GM21390 (cell line): ENCODE data around the gene PJA2.
"Not testable (repeated sequence)": the region's sequence is repeated elsewhere in the genome, so short reads cannot be mapped to it uniquely, and the experiment has no call there.

Experiments used
- ATAC-seq: cut with Tn5 transposase; IDR thresholded peaks from one replicate; pipeline ENCODE4 v1.9.1; 2021; ENCODE audit not compliant: unreplicated experiment

The PJA2 gene, protein sequence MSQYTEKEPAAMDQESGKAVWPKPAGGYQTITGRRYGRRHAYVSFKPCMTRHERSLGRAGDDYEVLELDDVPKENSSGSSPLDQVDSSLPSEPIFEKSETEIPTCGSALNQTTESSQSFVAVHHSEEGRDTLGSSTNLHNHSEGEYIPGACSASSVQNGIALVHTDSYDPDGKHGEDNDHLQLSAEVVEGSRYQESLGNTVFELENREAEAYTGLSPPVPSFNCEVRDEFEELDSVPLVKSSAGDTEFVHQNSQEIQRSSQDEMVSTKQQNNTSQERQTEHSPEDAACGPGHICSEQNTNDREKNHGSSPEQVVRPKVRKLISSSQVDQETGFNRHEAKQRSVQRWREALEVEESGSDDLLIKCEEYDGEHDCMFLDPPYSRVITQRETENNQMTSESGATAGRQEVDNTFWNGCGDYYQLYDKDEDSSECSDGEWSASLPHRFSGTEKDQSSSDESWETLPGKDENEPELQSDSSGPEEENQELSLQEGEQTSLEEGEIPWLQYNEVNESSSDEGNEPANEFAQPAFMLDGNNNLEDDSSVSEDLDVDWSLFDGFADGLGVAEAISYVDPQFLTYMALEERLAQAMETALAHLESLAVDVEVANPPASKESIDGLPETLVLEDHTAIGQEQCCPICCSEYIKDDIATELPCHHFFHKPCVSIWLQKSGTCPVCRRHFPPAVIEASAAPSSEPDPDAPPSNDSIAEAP

DNA sequence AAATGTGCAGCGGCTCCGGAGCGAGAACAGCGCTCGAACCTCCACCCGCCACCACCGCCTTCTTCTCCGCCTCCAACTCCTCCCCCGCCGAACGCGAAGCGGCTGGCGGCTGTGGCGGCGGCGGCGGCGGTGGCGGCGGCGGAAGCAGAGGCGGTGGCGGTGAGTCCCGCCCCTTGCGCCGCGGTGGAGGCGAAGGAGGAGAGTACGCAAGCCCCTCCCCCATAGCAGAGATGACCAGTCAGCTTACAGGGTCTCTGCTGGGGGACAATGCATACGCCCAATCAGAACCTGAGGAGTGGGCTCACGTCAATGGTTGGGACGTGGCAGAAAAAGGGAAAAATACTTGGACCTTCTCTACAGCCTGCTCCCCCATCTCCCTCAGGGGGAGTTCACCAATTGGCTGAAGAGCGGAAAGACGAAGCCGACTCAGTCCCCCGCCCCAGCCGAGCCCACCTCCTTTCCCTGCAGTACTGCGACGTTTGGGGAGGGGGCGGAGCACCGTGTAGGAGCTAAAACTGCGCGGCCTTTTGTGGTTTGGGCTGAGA, at the start of gene PJA2:
Gene PJA2, minus strand, starts transcription at position 131 of the 545 bp plus-strand sequence. CDS start 26,541 bp downstream, outside the sequence.
- peak; percentile 76 for ATAC-seq

DNA sequence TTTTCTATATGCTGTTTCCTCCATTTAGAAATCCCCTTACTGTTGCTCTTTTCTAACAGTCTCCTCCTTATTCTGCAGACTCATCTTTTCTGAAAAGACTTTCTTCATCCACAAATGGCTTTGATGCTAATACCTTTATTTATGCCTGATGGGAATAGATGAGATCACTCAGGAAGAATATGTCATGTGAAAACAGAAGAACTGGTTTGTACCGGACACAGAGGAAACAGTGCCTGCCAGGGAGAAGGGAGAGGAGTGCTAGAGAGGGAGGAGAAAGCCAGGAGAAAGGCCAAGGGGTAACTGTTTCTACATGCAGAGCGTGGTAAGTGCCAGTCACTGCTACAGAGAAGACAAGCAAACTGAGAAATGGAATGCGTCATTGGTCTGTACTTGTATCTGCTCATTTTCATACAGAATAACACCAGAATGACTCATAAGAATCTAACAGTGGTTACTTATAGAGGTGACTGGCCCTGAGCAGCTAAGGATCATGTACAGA, 45.9 kb upstream of the PJA2 start:
- peak; percentile 100 for ATAC-seq

DNA sequence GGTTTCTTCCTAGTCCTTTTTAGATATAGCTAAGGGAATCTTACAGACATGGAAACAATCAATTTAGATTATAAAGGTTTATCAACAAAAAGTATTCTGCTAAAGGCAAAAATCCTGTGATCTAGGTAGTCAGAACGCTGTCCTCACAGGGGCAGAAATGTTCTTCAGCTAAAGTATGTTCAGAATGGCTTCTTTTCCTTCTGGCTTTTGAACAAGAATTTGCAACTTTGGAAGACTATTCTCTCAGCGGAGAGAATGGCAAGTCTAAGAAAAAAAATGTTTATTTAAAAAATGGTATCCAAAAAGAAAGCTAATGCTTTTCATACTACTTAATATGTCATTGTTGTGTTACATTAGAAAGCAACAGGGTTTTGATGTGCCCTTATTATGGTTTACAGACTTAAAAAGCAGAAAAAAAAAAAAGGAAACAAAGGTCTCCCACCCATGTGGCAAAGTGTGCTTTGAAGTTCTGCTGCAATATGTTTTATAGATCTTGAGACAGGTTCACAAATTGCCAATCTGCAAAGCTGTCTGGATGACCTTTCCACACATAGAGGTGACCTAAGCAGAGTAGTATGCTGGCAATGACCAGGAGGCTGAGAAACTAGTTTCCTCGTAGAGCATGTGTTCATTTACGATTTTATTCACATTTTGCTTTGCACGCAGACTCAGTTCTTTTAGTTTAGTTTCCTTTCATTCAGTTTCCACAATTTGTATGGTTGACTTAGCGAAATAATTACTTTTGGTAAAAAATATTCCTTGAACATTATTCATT, 45.1 kb upstream of the PJA2 start:
- ATAC-seq, result no peak

DNA sequence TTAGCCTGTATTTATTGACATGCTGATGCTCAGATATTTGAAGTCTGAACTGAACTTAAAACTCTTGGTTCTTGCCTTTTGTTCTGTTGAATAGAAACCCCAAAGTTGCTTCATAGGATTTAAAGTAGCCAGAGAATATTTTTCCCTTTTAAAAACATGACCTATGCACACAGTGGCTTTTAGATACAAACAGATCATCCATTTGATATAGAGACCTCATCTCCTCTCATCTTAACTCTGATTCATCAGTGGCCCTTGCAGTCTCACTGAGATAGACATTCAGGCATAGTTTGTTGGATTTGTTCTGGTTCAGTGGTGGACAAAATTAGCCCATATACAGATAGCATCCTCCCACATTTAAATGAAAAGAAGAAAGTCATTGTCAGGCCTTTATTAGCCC, 43.5 kb upstream of the PJA2 start:
- ATAC-seq, result no peak

DNA sequence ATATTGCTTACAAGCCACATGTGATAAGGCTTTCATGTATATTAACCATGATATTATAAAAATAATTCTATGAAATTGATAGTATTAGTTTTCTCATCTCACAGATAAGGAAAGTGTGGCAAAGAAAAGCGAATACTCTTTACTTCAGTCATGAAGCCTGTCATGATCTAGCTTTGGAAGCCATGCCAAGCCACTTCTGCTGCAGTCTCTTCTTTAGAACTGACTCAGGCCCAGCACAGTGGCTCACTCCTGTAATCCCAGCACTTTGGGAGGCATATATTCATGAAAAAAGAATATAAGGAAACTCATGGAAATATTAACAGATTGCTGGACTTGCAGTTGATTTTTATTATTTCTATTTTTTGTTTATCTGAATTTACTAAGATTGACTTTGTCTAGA, 42.9 kb upstream of the PJA2 start:
- no peak for ATAC-seq

DNA sequence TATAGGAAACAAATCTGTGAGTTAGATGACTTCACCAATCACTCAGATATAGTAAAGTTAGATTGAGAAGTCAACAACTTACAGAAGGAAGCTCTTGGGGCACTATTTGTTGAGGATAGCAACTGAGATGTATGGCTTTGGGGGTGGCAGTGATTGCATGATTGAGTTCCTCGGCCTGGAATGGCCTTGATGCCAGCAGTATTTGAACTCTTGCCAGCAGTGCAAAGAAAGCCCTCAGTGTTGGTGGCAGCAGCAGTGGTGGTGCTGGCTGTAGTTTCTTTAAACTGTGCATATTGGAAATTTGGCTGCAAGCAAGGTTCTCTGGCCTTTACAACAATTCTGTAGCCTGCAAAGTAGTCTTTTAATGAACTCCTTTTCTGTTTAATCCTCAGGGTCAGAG, 41.4 kb upstream of the PJA2 start:
- no peak for ATAC-seq

DNA sequence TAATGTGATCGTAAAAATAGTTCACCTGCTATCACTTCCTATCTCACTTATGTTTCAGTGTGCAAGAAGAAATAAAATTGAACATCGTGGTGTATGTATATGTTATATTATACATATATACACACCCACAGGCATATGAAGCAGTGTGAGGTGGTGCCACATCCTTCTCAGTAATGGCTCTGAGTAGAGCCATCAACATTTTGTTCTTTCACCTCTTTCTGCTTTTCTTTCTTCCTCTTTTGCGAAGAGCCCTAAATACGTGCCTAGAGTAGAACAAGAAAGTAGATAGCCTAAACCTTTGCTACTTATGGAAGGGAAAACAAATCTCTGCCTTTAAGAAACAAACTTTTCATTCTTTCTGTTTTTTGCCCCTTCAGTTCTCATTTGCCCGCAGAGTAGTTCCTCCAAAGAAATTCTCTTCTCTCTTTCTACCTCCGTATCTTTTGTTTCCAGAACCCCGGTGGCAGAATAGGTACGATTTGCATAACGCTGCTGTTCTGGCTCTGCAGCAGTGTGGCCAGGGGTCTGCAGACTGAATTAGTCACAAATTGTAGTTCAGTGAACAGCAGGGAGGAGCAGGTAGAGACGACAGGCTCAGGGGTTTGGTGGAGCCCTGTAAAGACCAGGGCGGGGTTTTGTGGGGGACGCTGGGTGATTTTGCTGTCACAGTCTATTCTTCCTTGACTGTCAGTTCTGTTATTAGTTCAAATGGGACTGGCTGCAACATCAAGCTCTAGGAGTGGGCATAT, 40.5 kb upstream of the PJA2 start:
- ATAC-seq, result no peak

DNA sequence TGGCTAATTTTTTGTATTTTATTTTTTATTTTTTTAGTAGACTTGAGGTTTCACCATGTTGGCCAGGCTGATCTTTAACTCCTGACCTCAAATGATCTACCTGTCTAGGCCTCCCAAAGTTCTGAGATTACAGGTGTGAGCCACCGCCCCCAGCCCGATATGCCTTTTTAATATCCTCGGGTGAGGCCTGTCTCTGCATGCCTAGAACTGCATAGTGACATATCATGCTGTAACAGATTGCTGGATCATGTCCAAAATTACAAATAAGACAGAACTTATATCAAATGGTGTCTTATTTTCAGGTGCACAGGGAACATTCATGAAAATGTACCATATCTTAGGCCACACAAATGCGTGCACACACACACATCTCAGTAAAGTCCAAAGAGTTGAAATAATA, 39.1 kb upstream of the PJA2 start:
- ATAC-seq, result no peak

DNA sequence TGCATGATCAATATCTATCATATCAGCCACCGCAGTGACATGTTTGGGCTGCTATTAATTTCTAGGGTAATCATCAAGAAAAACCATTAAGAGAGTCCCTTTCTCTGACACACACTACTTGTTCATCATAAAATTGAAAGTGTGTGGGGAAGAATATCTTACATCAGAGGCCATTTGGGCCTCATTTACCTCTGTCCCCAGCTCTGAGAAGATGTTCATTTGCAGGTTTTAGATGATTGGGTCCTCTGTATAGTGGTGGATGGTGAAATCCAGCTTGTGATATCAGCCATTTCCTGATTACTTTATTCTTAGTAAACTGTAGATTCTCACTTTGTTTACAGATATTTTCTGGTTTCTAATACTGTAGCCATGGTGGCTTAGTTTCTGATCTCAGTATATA, 29.8 kb upstream of the PJA2 start:
- ATAC-seq, result no peak

DNA sequence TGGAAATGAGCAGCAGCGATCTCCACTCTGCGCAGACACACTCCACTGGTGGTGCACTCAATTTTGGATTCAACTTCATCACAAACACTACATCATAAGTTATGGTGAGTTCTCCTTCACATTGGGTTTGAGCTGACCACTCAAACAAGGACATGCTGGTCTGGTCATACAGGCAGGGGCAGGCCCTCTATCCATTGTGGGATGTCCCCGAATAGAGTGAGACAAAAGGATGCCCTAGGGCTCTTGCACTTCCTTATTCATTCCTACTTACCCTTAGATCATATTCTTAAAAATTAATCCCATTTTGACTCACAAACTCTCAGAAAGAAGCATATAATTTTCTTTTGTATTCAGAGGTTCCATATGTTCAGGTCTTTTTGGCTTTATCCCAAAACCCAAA, 16.3 kb upstream of the PJA2 start:
- no peak for ATAC-seq

DNA sequence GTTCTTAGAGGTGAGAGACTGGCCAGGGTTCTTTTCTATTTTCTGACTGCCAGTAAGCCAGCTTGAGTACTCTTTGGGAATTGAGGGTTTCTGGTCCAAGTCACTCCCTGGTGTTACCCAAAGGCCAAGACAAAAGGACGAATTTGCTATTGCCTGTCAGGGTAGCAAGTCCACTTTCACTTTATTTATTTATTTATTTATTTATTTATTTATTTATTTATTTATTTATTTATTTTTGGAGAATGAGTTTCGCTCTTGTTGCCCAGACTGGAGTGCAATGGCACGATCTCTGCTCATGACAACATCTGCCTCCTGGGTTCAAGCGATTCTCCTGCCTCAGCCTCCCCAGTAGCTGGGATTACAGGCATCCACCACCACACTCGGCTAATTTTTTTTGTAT, 15.7 kb upstream of the PJA2 start:
- ATAC-seq, result not testable (repeated sequence)

DNA sequence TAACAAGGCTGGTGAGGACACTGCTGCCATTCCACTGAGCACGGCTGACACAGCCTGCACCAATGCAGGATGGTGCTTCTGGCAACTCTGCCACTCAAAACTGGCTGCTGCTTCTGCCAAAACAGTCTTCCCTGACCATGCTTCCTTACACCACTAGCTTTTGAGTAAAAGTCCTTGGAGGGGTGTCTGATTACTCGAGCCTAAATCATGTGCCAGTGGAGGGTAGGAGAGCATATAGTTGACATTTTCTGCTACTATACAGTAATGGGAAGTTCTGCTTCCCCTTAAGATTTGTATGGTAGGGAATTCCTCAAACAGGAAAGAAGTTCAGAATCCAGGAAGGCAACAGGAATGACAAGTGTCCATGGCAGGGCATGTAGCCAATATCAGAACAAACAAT, 12.2 kb upstream of the PJA2 start:
- ATAC-seq, result no peak

DNA sequence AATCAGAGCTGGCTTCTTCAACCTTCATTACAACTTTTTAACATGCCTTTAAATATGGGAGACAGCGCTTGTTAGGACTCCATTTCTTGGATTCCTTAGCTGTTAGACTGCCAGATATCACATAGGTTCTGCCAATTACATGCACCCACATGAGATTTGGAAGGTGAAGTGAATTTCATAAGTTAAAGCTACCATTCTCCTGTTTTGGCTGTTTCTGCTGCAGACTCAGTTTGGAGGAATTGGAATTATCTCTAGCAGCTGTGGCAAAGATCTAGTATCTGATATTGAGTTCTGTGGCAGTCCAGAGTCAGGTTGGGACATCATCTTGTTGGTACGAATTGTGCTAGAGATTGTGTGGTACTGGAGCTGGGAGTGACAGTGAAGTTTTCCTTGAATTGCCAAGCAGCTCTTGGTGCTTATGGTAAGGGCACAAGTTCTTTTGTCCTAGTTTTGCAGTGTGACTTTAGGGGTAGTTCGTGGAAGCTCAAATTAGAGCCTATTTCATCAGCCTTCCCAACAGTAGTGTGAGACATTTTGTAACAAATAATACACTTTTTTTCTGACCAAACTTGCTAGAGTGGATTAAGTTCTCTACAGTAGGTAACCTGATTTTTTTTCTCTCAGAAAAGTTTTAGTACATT, 9.1 kb upstream of the PJA2 start:
- no peak for ATAC-seq

DNA sequence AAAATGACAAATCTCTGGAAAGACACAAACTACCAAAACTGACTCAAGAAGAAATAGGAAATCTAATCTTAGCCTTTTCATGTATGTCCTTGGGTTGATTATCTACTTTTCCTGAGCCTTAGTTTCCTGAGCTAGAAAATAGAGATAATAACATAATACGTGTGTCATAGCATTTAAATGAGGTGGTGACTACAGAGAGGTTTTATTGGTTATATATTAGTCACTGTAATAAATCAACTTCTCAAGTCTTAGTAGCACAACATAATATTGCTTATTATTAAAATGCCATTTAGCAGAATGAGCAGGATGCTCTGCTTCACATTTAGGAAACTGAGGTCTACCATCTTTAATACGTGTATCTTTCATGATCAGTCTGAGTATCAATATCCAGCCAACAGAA, 7.1 kb upstream of the PJA2 start:
- ATAC-seq, result no peak

DNA sequence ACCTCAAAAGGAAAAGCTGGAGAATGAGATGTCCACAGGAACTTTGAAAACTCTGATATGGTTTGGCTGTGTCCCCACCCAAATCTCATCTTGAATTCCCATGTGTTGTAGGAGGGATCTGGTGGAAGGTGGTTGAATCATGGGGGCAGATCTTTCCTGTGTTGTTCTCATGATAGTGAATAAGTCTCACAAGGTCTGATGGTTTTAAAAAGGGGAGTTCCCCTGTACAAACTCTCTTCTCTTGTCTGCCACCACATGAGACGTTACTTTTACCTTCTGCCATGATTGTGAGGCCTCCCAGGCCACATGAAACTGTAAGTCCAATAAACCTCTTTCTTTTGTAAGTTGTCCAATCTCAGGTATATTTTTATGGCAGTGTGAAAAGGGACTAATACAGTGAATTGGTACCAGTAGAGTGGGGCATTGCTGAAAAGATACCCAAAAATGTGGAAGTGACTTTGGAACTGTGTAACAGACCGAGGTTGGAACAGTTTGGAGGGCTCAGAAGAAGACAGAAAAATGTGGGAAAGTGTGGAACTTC, 4.2 kb upstream of the PJA2 start:
- ATAC-seq, result not testable (repeated sequence)

DNA sequence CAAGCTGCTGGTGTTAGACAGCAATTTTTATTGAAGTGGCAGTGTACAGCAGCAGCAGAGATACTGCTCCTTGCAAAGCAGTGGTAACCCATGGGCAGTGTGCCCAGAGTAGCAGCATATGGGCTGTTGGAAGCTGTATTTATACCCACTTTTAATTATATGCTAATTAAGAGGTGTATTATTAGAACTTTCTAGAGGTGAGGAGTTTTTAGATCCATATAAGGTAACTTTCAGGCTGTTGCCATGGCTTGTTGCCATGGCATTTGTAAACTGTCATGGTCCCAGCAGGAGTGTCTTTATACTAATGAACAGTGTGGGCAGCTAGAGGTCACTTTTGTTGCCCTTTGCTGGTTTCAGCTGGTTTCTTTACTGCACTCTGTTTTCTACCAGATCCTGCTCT, 3.7 kb upstream of the PJA2 start:
- no peak for ATAC-seq

DNA sequence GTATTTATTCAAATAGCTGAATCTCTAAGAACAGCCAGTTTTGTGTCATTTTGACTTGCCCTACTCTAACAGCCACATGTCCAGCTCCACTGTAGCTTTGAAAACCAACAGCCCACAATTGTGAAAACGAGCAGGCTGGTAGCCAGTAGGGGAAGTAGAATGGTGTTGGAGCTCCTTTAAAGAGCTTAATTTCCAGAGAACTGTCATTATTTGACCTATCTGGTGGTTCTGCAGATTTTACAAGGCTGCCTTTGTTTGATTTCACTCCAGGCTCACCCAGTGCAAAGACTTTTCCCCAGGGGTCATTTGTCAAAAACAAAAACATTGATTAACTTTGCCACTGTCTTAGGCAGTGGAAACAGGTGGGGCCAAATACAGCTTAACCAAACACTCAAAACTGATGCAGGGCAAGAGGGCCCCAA, 3.2 kb upstream of the PJA2 start:
- ATAC-seq, result no peak

DNA sequence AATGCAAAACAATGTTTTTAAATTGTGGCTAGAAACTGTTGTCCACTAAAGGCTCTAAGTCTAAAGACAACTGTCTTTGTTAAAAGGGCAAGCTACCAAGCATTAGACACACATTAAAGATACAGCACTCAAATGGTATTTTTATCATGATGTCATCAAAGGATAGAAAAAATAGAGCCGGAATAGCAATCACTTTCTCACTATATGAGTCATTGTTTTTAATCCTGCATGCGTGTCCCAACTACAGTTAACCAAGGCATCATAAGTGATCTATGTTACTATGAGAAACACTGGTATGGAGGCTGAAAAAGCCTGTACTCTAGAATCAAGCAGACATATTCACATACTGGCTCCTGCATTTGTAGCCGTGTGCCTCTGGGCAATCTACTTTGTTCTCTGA, 1.9 kb upstream of the PJA2 start:
- ATAC-seq, result no peak

DNA sequence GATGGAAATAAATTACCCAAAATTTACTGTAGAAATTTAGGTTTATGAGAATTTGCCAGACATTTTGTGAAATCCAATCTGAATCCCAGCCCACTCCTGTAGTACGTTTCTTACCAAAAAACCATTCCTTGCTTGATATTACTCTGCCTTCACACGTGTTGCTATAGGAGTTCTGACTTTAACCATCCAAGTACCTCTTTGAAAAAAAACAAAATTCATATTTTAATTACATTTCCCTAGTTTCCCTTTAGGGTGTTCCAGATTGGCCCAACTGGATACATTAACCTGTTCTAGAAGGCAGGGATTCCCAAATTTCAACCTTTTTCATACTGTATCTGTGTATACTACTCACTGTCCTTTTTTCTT, 1.4 kb upstream of the PJA2 start:
- ATAC-seq, result no peak
